Measurements from ENCODE around the gene LHFPL4. TPM values are rescaled to one million over a fixed set of nuclear protein-coding genes. Genes with fewer than 3 reads are reported as not detected.

The LHFPL4 gene
- total RNA-seq, 1 experiment from 2014 or later = 16.3 TPM

GRCh38 chr3:9525078-9525477 is 28.5 kb downstream of the LHFPL4 start:
- no peak overlapping the region for H3T11ph ChIP-seq (ENCODE audit: low read length)
- H3K23ac ChIP-seq (ENCODE audit: insufficient read length, low read depth, low read length) = no peak overlapping the region
- H2AK5ac ChIP-seq (ENCODE audit: insufficient read length, low read length) = no peak overlapping the region
- H4K8ac ChIP-seq (replicated peaks; ENCODE audit: insufficient read length, low read depth, low read length) = no peak overlapping the region
- H3K4me1 Mint-ChIP-seq = no peaks in the 10 kb centered on the region
- H4K5ac ChIP-seq (ENCODE audit: insufficient read length, low read depth, low read length) = no peak overlapping the region
- no peak overlapping the region for H2AFZ ChIP-seq (ENCODE audit: low read length)
- H3K27me3 Mint-ChIP-seq (ENCODE audit: low read depth) = peaks cover 6% of the 10 kb centered on the region
- H3K9ac ChIP-seq (ENCODE audit: extremely low read depth, insufficient read length, low read length) = no peak overlapping the region
- peaks cover 1 to 21% (median 4%) of the 10 kb centered on the region in 3 experiments; a peak in 4 of 7 replicates for H3K36me3 Mint-ChIP-seq (ENCODE audit: insufficient read depth in 1 of 3, low read depth in 3 of 3)
- H3K4ac ChIP-seq (ENCODE audit: low read depth, low read length) = no peak overlapping the region
- H3K4me3 Mint-ChIP-seq = no peak overlapping the region
- H4K20me1 ChIP-seq (ENCODE audit: control insufficient read depth, insufficient read depth, insufficient read length) = no peaks in the 10 kb centered on the region
- H3K27ac Mint-ChIP-seq = no peak overlapping the region
- no peak overlapping the region for H3K14ac ChIP-seq (ENCODE audit: insufficient read depth, low read length)
- no peak overlapping the region for H3K18ac ChIP-seq (ENCODE audit: insufficient read length, low read depth, low read length)
- H2BK120ac ChIP-seq (ENCODE audit: low read depth, low read length, poor library complexity, severe bottlenecking) = no peak overlapping the region
- no peaks in the 10 kb centered on the region for H3K27me3 ChIP-seq (ENCODE audit: insufficient read depth, low read length)
- H3K9me3 ChIP-seq (ENCODE audit: control insufficient read depth, low read depth, low read length) = no peaks in the 10 kb centered on the region
- no peak overlapping the region for H2BK12ac ChIP-seq (ENCODE audit: insufficient read length, low read depth, low read length)
- H3K27ac ChIP-seq (ENCODE audit: insufficient read length, low read depth, low read length) = no peak overlapping the region
- no peaks in the 10 kb centered on the region for H3K79me2 ChIP-seq (ENCODE audit: insufficient read depth, low read length)
- no peak for DNase-seq
- no peak overlapping the region for H3K56ac ChIP-seq (ENCODE audit: insufficient read length, low read depth, low read length)
- peaks cover 0 to 33% of the 10 kb centered on the region in 2 experiments; a peak in 3 of 5 replicates for H3K9me3 Mint-ChIP-seq
- no CpG with 5 or more reads among the region's 2 CpGs for WGBS (ENCODE audit: extremely low coverage, insufficient read length, low lambda C conversion rate)
- no peak for TF ChIP-seq CTCF (conservative IDR thresholded peaks at IDR 0.05)
- no peak overlapping the region for H2BK20ac ChIP-seq (ENCODE audit: low read depth, low read length, poor library complexity, severe bottlenecking)
- H4K91ac ChIP-seq (ENCODE audit: insufficient read length, low read depth, low read length) = no peak overlapping the region
- no peaks in the 10 kb centered on the region for H3K4me1 ChIP-seq (ENCODE audit: insufficient read depth, low read length)
- H3K23me2 ChIP-seq (ENCODE audit: insufficient read length, low read depth, low read length, poor library complexity, severe bottlenecking) = no peaks in the 10 kb centered on the region
- H2BK15ac ChIP-seq (ENCODE audit: low read depth, low read length) = no peak overlapping the region
- no peaks in the 10 kb centered on the region for H3K79me1 ChIP-seq (ENCODE audit: insufficient read depth, low read depth, low read length, poor library complexity, severe bottlenecking)
- no peak overlapping the region for H2BK5ac ChIP-seq (ENCODE audit: insufficient read length, low read length)
- no peak overlapping the region for H3K4me2 ChIP-seq (ENCODE audit: insufficient read depth, insufficient read length, low read length)

Measured in H9 (cell line).